Lower lobe of right lung (tissue), 2 donors: ENCODE measurements around the gene POLK. TPM values are rescaled to one million over a fixed set of nuclear protein-coding genes. Genes with fewer than 3 reads are reported as not detected.

Experiments used
- ATAC-seq, 2 donors: fragments of 200-7000 bp; cut with Tn5 transposase; one replicate each; pipeline ENCODE4 v1.9.1; 2020 to 2022; ENCODE audit warnings: mild to moderate bottlenecking in 2 of 2, moderate library complexity in 2 of 2
- DNase-seq: peaks from one replicate; pipeline ENCODE4 v3.0.0-alpha.2; 2020
- H3K27ac ChIP-seq: fragments of 200-600 bp; one replicate; pipeline ENCODE4 v1.8.0; 2022
- H3K27me3 ChIP-seq: fragments of 200-600 bp; one replicate; pipeline ENCODE4 v1.8.0; 2022; ENCODE audit warnings: low read depth
- H3K36me3 ChIP-seq: fragments of 200-600 bp; one replicate; pipeline ENCODE4 v1.8.0; 2022; ENCODE audit warnings: mild to moderate bottlenecking
- H3K4me1 ChIP-seq: fragments of 200-600 bp; one replicate; pipeline ENCODE4 v1.8.0; 2022
- H3K4me3 ChIP-seq: fragments of 200-600 bp; one replicate; pipeline ENCODE4 v1.8.0; 2022; ENCODE audit warnings: mild to moderate bottlenecking
- H3K9me3 ChIP-seq: fragments of 200-600 bp; one replicate; pipeline ENCODE4 v1.8.0; 2022
- CTCF ChIP-seq: fragments of 200-600 bp; IDR thresholded peaks from one replicate; pipeline ENCODE4 v1.8.0; 2022; ENCODE audit warnings: antibody characterized with exemption, mild to moderate bottlenecking
- intact Hi-C: fragments of 100-400 bp; cut with DNase I; formaldehyde crosslinking; loops from one replicate; pipeline ENCODE4 v1.11.0; 2022
- total RNA-seq: library from RNA; stranded (reverse); fragmentation: NEBNext Ultra II Directional; extraction: Animal tissue kit (Norgen Biotek cat#: 25700); gene quantifications from one replicate; pipeline ENCODE4 v1.2.1, GENCODE V29; 2021
- donor health status: DM: no; HTN: yes; CAD: no; lungs with severe emphysema.

POLK gene
- total RNA-seq, 1 donor from 2014 or later, result 39.6 TPM

GRCh38 chr5:75616371-75616881 is 104.7 kb downstream of the POLK start:
- Histone ChIP-seq H3K4me3 (no peak overlapping the region), H3K9me3 (no peaks in the 10 kb centered on the region), H3K4me1 (peaks cover 1% of the 10 kb centered on the region), H3K27me3 (no peaks in the 10 kb centered on the region), H3K27ac (no peak overlapping the region), H3K36me3 (no peaks in the 10 kb centered on the region)
- TF ChIP-seq CTCF, result no peak
- no peak for ATAC-seq
- intact Hi-C loops, result no loop called here
- no peak for DNase-seq

GRCh38 chr5:75616971-75617621 is 105.4 kb downstream of the POLK start:
- TF ChIP-seq CTCF, result no peak
- Histone ChIP-seq H3K27ac (peak overlapping the region; percentile 26), H3K4me1 (no peaks in the 10 kb centered on the region), H3K4me3 (no peak overlapping the region), H3K9me3 (no peaks in the 10 kb centered on the region), H3K27me3 (no peaks in the 10 kb centered on the region), H3K36me3 (no peaks in the 10 kb centered on the region)
- intact Hi-C loops, result no loop called here
- DNase-seq, result no peak
- ATAC-seq, result peak; percentile 36 to 84

GRCh38 chr5:75617736-75618352 is 106.2 kb downstream of the POLK start:
- intact Hi-C loops, result no loop called here
- Histone ChIP-seq H3K9me3 (no peaks in the 10 kb centered on the region), H3K27ac (no peak overlapping the region), H3K27me3 (no peaks in the 10 kb centered on the region), H3K36me3 (no peaks in the 10 kb centered on the region), H3K4me3 (no peak overlapping the region), H3K4me1 (no peaks in the 10 kb centered on the region)
- ATAC-seq (peak in 1 of 2 donors; percentile 3), DNase-seq (no peak)
- no peak for TF ChIP-seq CTCF

- Histone ChIP-seq H3K27me3 (no peaks in the 10 kb centered on the region), H3K4me1 (peaks cover 10% of the 10 kb centered on the region), H3K36me3 (no peaks in the 10 kb centered on the region), H3K9me3 (no peaks in the 10 kb centered on the region), H3K27ac (no peak overlapping the region), H3K4me3 (no peak overlapping the region)
- TF ChIP-seq CTCF, result no peak
- DNase-seq, result no peak
- intact Hi-C loops, result no loop called here
- no peak for ATAC-seq
These were observed 108.7 kb downstream of the POLK start for GRCh38 chr5:75620184-75620959.

- no peaks in the 10 kb centered on the region for H3K27me3 ChIP-seq
- TF ChIP-seq CTCF, result no peak
- DNase-seq (no peak), ATAC-seq (peak; percentile 79 to 92)
- H3K27ac ChIP-seq, result peak overlapping the region; percentile 63
- H3K4me3 ChIP-seq, result no peak overlapping the region
- peaks cover 10% of the 10 kb centered on the region for H3K4me1 ChIP-seq
- no peaks in the 10 kb centered on the region for H3K9me3 ChIP-seq
- H3K36me3 ChIP-seq, result no peaks in the 10 kb centered on the region
- intact Hi-C loops, result no loop called here
These were observed 110.9 kb downstream of the POLK start for GRCh38 chr5:75622564-75622963.
